Measurements from ENCODE around the gene PBRM1. TPM values are rescaled to one million over a fixed set of nuclear protein-coding genes. Genes with fewer than 3 reads are reported as not detected.

The PBRM1 gene
- total and polyA plus RNA-seq, 2 of the 13 experiments (the other 11 are each of a cell fraction or from before 2014, with no cell fraction given), result 10.9 to 33.2 TPM

- TF ChIP-seq ETV5 (CRISPR knock-in tag; IDR thresholded peaks at IDR 0.05; ENCODE audit: borderline replicate concordance) (0 out of 2 replicates have a peak, but pooled peaks have one; percentile 9), ZBTB14 (CRISPR knock-in tag; IDR thresholded peaks at IDR 0.05) (peak; percentile 78), ZNF614 (CRISPR knock-in tag; IDR thresholded peaks at IDR 0.05; ENCODE audit: borderline replicate concordance) (peak; percentile 13; the same call in 1 of the 2 replicates), RORA (CRISPR knock-in tag; IDR thresholded peaks at IDR 0.05) (no peak), ZNF562 (CRISPR knock-in tag; IDR thresholded peaks at IDR 0.05; ENCODE audit: borderline replicate concordance) (no peak), TEAD3 (CRISPR knock-in tag; optimal IDR thresholded peaks at IDR 0.05; ENCODE audit: borderline replicate concordance) (no peak), ZNF17 (CRISPR knock-in tag; IDR thresholded peaks at IDR 0.05) (no peak), KLF13 (CRISPR knock-in tag; IDR thresholded peaks at IDR 0.05) (no peak), ZNF354B (CRISPR knock-in tag; IDR thresholded peaks at IDR 0.05) (0 out of 2 replicates have a peak, but pooled peaks have one; percentile 40), ZBTB2 (CRISPR knock-in tag; IDR thresholded peaks at IDR 0.05; ENCODE audit: low read depth) (no peak), FOXC1 (CRISPR knock-in tag; IDR thresholded peaks at IDR 0.05; ENCODE audit: borderline replicate concordance) (peak; percentile 58; the same call in 1 of the 2 replicates), TFE3 (CRISPR knock-in tag; IDR thresholded peaks at IDR 0.05) (0 out of 2 replicates have a peak, but pooled peaks have one; percentile 15), FIP1L1 (IDR thresholded peaks at IDR 0.05; ENCODE audit: borderline replicate concordance, insufficient read depth, low read depth, low read length) (no peak), KMT2A (CRISPR knock-in tag; IDR thresholded peaks at IDR 0.05) (no peak), USF2 (IDR thresholded peaks at IDR 0.05; ENCODE audit: low read depth, low read length) (no peak), USF2 (CRISPR knock-in tag; IDR thresholded peaks at IDR 0.05; ENCODE audit: borderline replicate concordance) (no peak; the same call in 1 of the 2 replicates), ZBTB37 (CRISPR knock-in tag; IDR thresholded peaks at IDR 0.05) (no peak), HDAC6 (IDR thresholded peaks at IDR 0.05; ENCODE audit: low read depth, low read length) (no peak)
Measured at GRCh38 chr3:52534281-52535183, 151.2 kb downstream of the PBRM1 start (continued).
